ENCODE data around the gene SOX5.
"Not testable (repeated sequence)": the region's sequence is repeated elsewhere in the genome, so short reads cannot be mapped to it uniquely, and the experiment has no call there.

The SOX5 gene

DNA sequence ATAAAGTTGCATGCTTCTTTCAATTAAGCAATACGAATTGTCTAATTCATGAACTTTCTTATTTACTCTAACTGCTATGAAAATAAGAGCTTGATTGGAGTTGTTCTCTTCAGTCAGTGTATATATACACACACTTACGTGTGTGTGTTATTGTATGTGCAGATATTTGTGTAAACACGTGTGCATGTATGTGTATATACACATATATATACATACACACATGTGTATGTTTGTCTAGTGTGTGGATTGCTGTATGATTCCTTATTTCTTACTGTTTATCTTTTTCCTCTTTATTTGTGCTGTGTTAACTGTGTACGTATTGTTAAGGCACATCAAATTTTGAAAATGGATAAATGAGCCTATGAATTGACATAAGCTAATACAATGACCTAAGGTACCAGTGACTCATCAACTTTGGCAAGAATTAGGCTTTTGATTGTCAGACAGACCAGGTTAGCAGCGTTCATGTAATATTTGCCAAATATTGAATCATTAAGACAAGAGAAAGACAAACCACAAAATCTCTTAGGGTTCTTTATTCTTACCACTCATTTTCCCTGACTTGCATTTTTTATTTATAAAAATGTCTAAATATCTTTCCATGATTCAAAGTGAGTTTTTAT, 423.9 kb downstream of the SOX5 start:
- Mint-ChIP-seq H3K4me1 (no peaks in the 10 kb centered on the region), H3K36me3 (ENCODE audit: low read depth) (peaks cover 8% of the 10 kb centered on the region), H3K27ac (no peak overlapping the region), H3K4me3 (no peak overlapping the region), H3K9me3 (peaks cover 26% of the 10 kb centered on the region), H3K27me3 (ENCODE audit: low read depth, poor library complexity) (no peaks in the 10 kb centered on the region)
- TF ChIP-seq, protein P1, sequence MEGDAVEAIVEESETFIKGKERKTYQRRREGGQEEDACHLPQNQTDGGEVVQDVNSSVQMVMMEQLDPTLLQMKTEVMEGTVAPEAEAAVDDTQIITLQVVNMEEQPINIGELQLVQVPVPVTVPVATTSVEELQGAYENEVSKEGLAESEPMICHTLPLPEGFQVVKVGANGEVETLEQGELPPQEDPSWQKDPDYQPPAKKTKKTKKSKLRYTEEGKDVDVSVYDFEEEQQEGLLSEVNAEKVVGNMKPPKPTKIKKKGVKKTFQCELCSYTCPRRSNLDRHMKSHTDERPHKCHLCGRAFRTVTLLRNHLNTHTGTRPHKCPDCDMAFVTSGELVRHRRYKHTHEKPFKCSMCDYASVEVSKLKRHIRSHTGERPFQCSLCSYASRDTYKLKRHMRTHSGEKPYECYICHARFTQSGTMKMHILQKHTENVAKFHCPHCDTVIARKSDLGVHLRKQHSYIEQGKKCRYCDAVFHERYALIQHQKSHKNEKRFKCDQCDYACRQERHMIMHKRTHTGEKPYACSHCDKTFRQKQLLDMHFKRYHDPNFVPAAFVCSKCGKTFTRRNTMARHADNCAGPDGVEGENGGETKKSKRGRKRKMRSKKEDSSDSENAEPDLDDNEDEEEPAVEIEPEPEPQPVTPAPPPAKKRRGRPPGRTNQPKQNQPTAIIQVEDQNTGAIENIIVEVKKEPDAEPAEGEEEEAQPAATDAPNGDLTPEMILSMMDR (IDR thresholded peaks at IDR 0.05) = no peak
- no peak for DNase-seq

DNA sequence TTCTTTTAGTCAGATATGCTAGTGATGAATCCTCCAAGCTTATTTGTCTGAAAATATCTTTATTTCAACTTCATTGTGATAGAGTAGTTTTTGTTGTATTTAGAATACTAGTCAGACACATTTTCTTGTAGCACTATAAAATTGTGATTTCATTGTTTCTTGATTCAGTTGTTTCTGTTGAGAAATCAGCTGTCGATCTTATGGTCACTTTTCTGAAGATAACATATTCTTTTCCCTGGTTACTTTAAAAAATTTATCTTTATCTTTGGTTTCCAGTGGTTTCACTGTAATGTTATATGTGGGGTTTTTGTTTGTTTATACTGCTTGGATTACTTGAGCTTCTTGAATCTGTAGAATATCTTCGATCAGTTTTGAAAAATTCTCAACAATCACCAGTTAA, 426.1 kb downstream of the SOX5 start:
- Mint-ChIP-seq H3K4me1 (no peaks in the 10 kb centered on the region), H3K27me3 (ENCODE audit: low read depth, poor library complexity) (no peaks in the 10 kb centered on the region), H3K4me3 (no peak overlapping the region), H3K27ac (no peak overlapping the region), H3K9me3 (peaks cover 38% of the 10 kb centered on the region), H3K36me3 (ENCODE audit: low read depth) (peaks cover 8% of the 10 kb centered on the region)
- TF ChIP-seq, protein P1 (IDR thresholded peaks at IDR 0.05) = no peak
- DNase-seq = no peak

DNA sequence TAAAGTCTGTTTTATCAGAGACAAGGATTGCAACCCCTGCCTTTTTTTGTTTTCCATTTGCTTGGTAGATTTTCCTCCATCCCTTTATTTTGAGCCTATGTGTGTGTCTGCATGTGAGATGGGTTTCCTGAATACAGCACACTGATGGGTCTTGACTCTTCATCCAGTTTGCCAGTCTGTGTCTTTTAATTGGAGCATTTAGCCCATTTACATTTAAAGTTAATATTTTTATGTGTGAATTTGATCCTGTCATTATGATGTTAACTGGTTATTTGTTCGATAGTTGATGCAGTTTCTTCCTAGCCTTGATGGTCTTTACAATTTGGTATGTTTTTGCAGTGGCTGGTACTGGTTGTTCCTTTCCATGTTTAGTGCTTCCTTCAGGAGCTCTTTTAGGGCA, 430.0 kb downstream of the SOX5 start:
- peaks cover 49% of the 10 kb centered on the region for H3K9me3 Mint-ChIP-seq
- not testable (repeated sequence) for H3K4me1 Mint-ChIP-seq; H3K36me3 Mint-ChIP-seq (ENCODE audit: low read depth); H3K27ac Mint-ChIP-seq; DNase-seq; H3K27me3 Mint-ChIP-seq (ENCODE audit: low read depth, poor library complexity); H3K4me3 Mint-ChIP-seq

GRCh38 chr12:23515785-23516184, 433.7 kb downstream of the SOX5 start:
- not testable (repeated sequence) for H3K4me1 Mint-ChIP-seq; H3K27me3 Mint-ChIP-seq (ENCODE audit: low read depth, poor library complexity); H3K27ac Mint-ChIP-seq; H3K4me3 Mint-ChIP-seq; DNase-seq; H3K36me3 Mint-ChIP-seq (ENCODE audit: low read depth)
- peaks cover 33% of the 10 kb centered on the region for H3K9me3 Mint-ChIP-seq

- H3K4me1 Mint-ChIP-seq = peaks cover 9% of the 10 kb centered on the region
- TF ChIP-seq, protein P1 (IDR thresholded peaks at IDR 0.05) = no peak
- no peaks in the 10 kb centered on the region for H3K27me3 Mint-ChIP-seq (ENCODE audit: low read depth, poor library complexity)
- no peak overlapping the region for H3K4me3 Mint-ChIP-seq
- H3K36me3 Mint-ChIP-seq (ENCODE audit: low read depth) = no peaks in the 10 kb centered on the region
- peaks cover 15% of the 10 kb centered on the region for H3K9me3 Mint-ChIP-seq
- peak overlapping the region; percentile 10 for H3K27ac Mint-ChIP-seq
- DNase-seq = no peak
Observed at GRCh38 chr12:23510484-23510883, 439.0 kb downstream of the SOX5 start.

GRCh38 chr12:23509832-23510231, 439.6 kb downstream of the SOX5 start:
- H3K27me3 Mint-ChIP-seq (ENCODE audit: low read depth, poor library complexity); DNase-seq; H3K4me3 Mint-ChIP-seq; H3K36me3 Mint-ChIP-seq (ENCODE audit: low read depth); H3K4me1 Mint-ChIP-seq: not testable (repeated sequence)
- peaks cover 15% of the 10 kb centered on the region for H3K9me3 Mint-ChIP-seq
- peak overlapping the region; percentile 12 for H3K27ac Mint-ChIP-seq

DNA sequence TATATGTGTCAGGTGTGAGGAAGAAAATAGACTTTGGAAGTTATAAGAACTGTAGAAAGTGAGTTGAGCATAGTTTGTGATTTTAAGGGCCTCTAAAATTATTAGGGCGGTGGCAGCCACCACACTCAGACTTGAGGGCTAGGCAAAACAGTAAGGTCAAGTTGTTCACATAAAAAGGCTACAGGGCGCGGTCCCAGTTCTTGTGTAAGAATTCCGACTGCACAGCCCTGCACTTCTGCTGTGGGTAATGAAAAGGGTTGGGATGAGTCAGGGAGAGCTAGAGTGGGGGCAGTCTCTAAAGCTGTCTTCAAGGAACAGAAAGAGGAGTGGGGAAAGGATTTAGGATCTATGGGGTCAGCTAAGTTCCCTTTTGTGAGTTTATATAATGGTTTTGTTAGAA, 441.7 kb downstream of the SOX5 start:
- H3K4me3 Mint-ChIP-seq; H3K9me3 Mint-ChIP-seq; DNase-seq; H3K27ac Mint-ChIP-seq; H3K27me3 Mint-ChIP-seq (ENCODE audit: low read depth, poor library complexity); H3K36me3 Mint-ChIP-seq (ENCODE audit: low read depth); H3K4me1 Mint-ChIP-seq: not testable (repeated sequence)

DNA sequence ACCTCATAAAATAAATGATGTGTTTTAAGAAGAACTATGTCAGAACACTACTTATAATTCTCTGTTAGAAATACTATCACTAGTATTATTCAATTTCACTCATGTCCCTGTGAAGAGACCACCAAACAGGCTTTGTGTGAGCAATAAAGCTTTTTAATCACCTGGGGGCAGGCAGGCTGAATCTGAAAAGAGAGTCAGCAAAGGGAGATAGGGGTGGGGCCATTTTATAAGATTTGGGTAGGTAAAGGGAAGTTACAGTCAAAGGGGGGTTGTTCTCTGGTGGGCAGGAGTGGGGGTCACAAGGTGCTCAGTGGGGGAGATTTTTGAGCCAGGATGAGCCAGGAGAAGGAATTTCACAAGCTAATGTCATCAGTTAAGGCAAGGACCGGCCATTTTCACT, 443.7 kb downstream of the SOX5 start:
- not testable (repeated sequence) for H3K9me3 Mint-ChIP-seq; DNase-seq; H3K4me3 Mint-ChIP-seq; H3K4me1 Mint-ChIP-seq; H3K36me3 Mint-ChIP-seq (ENCODE audit: low read depth); H3K27ac Mint-ChIP-seq; H3K27me3 Mint-ChIP-seq (ENCODE audit: low read depth, poor library complexity)

Data from nephron progenitor cell (in vitro differentiated cells).